GM12875 (cell line): ENCODE results near the gene TBC1D22A.
"Not testable (repeated sequence)": the region's sequence is repeated elsewhere in the genome, so short reads cannot be mapped to it uniquely, and the experiment has no call there.

Source experiments
- H3K4me3 ChIP-seq: one replicate; pipeline ENCODE4 v1.5.1; 2011; ENCODE audit warnings: low read depth, low read length, control low read depth
- TF ChIP-seq, protein P1 (sequence below): IDR thresholded peaks from 2 replicates; pipeline ENCODE4 v1.5.1; 2011; ENCODE audit warnings: low read depth, mild to moderate bottlenecking, control low read depth, inconsistent platforms, low read length, moderate library complexity, borderline replicate concordance; ENCODE audit not compliant: insufficient read depth

Gene TBC1D22A

DNA sequence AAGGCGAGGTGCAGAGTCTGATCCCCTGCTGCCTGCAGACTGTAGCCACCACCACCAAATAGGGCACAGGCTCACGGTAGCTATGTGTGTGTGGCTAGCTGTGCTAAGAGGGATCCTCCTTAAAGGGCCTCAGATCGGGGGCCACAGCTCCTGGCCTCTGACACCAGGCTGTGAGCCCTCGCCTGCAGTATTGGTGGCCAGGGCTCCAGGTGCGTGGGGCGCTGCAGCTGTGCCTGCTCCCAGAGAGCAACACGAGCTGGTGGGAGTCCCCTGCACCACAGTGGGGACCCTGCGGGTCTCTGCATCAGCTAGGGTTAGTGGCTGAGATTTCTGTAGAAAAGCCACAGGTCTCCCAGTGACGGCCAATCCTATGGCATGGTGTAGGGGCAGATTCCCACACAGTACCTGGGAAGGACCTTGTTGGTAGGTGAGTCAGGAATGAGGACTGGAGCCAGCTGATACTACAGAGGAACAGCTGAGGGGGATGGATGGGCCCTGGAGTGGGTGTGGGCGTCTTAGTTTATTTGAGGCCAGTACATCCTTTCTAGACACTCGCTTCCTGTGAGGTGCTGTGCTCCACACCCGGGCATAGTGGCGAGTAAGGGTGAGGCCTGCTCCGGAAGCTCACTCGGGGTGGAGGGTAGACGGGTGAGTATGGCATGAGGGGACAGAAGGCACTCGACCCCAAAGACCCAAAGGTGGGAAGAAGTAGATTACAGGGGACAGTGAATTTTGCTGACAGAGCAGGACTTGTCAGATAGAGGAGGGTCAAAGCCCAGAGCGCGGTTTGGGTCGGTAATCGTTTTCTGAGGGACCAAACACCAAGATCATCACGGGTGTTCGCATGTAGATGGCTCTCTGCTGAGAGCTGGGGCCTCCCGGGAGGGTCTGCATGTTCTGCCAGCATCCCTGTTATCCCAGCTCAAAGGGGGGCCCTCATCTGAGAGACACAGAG, 212.5 kb downstream of the TBC1D22A start:
- no peak overlapping the region for H3K4me3 ChIP-seq
- TF ChIP-seq, protein P1, sequence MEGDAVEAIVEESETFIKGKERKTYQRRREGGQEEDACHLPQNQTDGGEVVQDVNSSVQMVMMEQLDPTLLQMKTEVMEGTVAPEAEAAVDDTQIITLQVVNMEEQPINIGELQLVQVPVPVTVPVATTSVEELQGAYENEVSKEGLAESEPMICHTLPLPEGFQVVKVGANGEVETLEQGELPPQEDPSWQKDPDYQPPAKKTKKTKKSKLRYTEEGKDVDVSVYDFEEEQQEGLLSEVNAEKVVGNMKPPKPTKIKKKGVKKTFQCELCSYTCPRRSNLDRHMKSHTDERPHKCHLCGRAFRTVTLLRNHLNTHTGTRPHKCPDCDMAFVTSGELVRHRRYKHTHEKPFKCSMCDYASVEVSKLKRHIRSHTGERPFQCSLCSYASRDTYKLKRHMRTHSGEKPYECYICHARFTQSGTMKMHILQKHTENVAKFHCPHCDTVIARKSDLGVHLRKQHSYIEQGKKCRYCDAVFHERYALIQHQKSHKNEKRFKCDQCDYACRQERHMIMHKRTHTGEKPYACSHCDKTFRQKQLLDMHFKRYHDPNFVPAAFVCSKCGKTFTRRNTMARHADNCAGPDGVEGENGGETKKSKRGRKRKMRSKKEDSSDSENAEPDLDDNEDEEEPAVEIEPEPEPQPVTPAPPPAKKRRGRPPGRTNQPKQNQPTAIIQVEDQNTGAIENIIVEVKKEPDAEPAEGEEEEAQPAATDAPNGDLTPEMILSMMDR: no peak

DNA sequence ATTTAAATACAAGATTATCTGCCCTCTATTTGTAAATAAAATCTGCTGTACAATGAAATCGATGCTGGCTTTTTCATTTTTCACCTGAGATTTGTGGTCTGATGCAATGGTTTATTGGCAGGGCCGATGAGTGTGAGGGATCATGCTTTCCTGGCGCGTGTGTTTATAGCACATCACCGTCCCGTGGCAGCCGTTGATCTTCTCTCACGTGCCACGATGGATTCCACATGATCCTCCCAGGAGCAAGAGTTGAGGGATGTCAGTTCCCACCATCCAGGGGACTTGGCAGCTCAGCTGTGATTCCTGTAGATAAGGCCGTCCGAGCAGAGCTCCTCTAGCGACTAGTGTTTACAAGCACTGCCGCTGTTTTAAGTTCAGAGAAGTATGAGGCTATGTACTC, 213.7 kb downstream of the TBC1D22A start:
- TF ChIP-seq, protein P1: no peak
- H3K4me3 ChIP-seq: no peak overlapping the region

DNA sequence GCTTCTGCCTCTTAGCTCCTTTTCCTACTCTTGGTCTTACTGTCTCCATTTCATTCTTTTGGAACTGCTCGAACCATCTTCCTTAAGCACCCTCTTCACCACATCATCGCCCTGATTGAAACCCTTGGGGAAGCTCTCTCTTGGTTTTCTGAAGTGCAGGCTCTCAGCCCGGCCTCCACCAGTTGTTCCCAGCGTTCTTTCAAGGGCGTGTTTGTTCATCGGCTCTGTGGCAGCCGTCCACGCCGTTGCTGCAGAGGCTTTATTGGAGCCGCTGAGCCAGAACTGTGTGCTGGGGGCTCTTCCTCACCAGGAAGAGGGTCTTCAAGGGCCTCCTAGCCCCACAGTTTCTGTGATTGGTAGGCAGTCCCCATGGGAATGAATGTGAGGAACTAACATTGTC, 214.1 kb downstream of the TBC1D22A start:
- no peak overlapping the region for H3K4me3 ChIP-seq
- TF ChIP-seq, protein P1: no peak

DNA sequence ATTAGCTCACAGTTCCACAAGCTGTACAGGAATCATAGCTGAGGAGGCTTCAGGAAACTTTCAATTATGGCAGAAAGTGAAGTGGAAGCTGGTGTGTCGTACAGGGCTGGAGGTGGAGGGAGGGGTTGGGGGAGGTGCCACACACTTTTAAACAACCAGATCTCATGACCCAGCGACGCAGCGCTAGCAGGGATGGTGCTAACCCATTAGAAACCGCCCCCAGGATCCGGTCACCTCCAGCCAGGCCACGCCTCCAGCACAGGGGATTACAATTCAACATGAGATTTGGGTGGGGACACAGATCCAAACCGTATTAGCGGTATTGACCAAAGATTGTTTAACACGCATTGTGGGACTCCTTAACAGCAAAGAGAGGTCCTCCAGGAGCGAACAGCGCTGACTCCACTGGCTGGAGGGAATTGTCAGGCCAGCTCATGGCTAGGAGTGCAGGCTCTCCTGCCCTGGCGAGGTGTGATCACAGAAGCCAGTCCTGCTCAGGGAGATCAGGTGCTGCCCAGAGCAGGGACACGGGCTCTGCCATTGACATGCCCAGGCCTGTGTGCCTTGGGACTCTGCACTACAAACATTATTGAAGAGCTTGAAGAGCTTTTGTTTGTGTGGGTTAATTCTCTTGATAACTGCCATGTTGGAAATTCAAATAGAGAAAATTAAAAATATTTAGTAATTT, 215.3 kb downstream of the TBC1D22A start:
- TF ChIP-seq, protein P1: no peak
- no peak overlapping the region for H3K4me3 ChIP-seq

DNA sequence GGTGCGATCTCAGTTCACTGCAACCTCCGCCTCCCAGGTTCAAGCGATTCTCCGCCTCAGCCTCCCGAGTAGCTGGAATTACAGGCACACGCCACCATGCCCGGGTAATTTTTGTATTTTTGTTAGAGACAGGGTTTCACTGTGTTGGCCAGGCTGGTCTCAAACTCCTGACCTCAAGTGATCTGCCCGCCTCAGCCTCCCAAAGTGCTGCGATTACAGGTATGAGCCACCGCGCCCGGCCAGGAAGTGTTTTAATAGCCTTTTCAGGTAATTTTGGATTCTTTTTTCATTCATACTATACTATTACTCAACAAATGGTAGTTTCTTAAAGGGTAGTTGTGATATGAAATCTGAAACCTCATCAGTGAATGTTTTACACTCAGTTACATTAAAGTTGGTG, 216.2 kb downstream of the TBC1D22A start:
- not testable (repeated sequence) for H3K4me3 ChIP-seq

DNA sequence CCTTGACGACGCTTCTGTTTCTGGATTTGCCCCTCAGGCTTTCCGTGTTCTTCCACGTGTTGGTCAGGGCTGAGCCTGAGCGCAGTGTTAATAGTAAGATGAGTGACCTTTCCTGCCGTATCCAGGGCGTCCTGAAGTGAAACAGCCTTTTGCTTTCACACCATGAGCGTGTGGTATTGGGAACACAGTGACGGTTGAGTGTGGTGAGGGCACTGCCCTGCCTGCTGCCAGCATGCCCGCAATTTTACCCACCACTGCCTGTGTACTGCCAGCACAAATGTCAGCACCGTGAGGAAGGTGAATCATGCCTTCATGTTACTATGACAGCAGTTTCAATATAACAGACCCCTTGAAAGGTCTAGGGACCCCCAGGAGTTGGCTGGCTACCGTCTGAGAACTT, 217.1 kb downstream of the TBC1D22A start:
- no peak overlapping the region for H3K4me3 ChIP-seq

DNA sequence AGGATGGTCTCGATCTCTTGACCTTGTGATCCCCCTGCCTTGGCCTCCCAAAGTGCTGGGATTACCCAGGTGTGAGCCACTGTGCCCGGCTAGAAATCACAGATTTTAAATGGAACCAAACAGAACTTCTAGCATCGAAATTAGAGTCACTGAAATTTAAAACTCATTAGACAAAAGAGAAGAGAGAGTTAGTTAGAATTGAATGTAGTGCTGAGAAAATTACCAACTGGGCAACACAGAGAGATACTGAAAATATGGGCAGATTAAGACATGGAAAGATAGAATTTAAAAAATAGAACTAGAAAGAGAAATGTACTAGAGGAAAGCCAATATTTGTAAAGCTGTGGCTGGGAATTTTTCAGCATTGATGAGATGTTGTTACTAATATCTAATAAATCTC, 217.9 kb downstream of the TBC1D22A start:
- TF ChIP-seq, protein P1: no peak
- no peak overlapping the region for H3K4me3 ChIP-seq

More for the DNA sequence above, 217.1 kb downstream of the TBC1D22A start:
- TF ChIP-seq, protein P1: no peak
